GM08714 (cell line): ENCODE data around the gene ZMPSTE24.
"Not testable (repeated sequence)": the region's sequence is repeated elsewhere in the genome, so short reads cannot be mapped to it uniquely, and the experiment has no call there.

Source experiments
- H3K4me3 ChIP-seq: fragments of 200-500 bp; sonication (Bioruptor generic); 2 replicates; pipeline ENCODE4 v1.5.1; 2014; ENCODE audit warnings: mild to moderate bottlenecking, low read length, inconsistent platforms
- ZNF274 ChIP-seq: IDR thresholded peaks from 2 replicates; pipeline ENCODE4 v1.6.1; 2012; ENCODE audit warnings: mild to moderate bottlenecking, low read depth, low read length

ZMPSTE24 gene

DNA sequence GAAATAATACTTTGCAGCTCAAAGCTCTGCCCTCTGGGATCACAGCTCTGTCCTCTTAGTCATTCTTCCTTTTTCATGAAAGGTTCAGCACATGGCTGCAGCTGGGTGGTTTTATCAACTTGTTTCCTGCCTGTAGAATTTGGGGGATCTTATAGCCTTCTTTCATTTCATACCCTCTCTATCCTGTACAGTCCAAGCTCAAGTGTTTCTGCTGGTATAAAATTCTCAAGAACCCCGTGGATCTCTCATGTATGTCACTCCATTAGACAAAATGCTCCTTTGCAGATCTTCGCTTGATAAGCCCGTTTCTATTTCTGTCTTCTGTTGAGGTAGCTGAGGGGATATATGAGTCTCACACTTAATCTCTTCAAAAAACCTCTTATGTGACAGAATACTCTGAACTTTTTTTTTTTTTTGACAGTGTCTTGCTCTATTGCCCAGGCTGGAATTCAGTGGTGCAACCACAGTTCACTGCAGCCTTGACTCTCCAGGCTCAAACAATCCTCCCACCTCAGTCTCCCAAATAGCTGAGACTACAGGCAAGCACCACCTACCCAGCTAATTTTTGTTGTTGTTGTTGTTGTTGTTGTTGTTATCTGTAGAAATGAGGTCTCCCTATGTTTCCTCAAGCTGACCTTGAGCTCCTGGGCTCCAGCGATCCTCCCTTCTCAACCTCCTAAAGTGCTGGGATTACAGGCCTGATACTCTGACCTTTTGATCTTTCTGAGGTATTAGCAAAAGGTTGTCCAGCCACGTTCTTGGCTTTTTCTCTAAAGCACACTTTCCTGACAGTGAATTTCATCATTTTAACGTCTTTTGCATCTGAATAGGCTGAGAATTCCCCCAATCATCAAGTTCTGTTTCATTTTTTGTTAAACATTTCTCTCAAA is 83.7 kb downstream of the ZMPSTE24 start:
- no peak for TF ChIP-seq ZNF274
- H3K4me3 ChIP-seq = no peak overlapping the region

DNA sequence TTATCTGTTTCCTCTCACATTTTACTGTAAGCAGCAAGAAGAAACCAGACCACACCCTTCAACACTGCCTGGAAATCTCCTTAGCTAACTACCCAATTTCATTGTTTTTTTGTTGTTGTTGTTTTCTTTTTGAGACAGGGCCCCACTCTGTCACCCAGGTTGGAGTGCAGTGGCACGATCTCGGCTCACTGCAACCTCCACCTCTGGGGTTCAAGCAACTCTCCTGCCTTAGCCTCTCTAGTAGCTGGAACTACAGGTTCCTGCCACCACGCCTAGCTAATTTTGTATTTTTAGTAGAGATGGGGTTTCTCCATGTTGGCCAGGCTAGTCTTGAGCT is 84.3 kb downstream of the ZMPSTE24 start:
- not testable (repeated sequence) for H3K4me3 ChIP-seq
